Liver (tissue), 3 donors: Measurements from ENCODE around the gene ALG12.

Experiments
- FOXA1 ChIP-seq: IDR thresholded peaks from 2 replicates; pipeline ENCODE4 v1.6.1; 2016; ENCODE audit warnings: antibody characterized with exemption
- GABPA ChIP-seq, 2 donors: IDR thresholded peaks in 1 of 2; conservative IDR thresholded peaks in 1 of 2; 2 replicates each; pipeline ENCODE4 v1.6.1; 2016; ENCODE audit warnings: antibody characterized with exemption in 2 of 2, mild to moderate bottlenecking in 1 of 2, moderate library complexity in 1 of 2
- JUND ChIP-seq, 2 donors: IDR thresholded peaks; 2 replicates each; pipeline ENCODE4 v1.6.1; 2016; ENCODE audit warnings: antibody characterized with exemption in 2 of 2
- RAD21 ChIP-seq, 2 donors: IDR thresholded peaks; 2 replicates each; pipeline ENCODE4 v1.6.1; 2016; ENCODE audit warnings: antibody characterized with exemption in 2 of 2, mild to moderate bottlenecking in 2 of 2
- RXRA ChIP-seq, 2 donors: IDR thresholded peaks; 2 replicates each; pipeline ENCODE4 v1.6.1; 2017 to 2018; ENCODE audit warnings: antibody characterized with exemption in 2 of 2, mild to moderate bottlenecking in 1 of 2
- SP1 ChIP-seq: IDR thresholded peaks from 2 replicates; pipeline ENCODE4 v1.6.1; 2018; ENCODE audit warnings: antibody characterized with exemption, mild to moderate bottlenecking
- TAF1 ChIP-seq: conservative IDR thresholded peaks from 2 replicates; pipeline ENCODE4 v1.6.1; 2016; ENCODE audit warnings: antibody characterized with exemption, mild to moderate bottlenecking
- YY1 ChIP-seq: IDR thresholded peaks from 2 replicates; pipeline ENCODE4 v1.6.1; 2016; ENCODE audit warnings: antibody characterized with exemption, mild to moderate bottlenecking
- TF ChIP-seq, protein P1 (sequence below): fragments of 150-350 bp; IDR thresholded peaks from 2 replicates; pipeline ENCODE4 v1.5.1; 2017; ENCODE audit warnings: improper control_type of control experiment, low read depth, low read length; ENCODE audit not compliant: missing input control
- TF ChIP-seq, protein P2 (sequence below): IDR thresholded peaks from 2 replicates; pipeline ENCODE4 v1.6.1; 2016; ENCODE audit warnings: antibody characterized with exemption
- TF ChIP-seq, protein P3 (sequence below): IDR thresholded peaks from 2 replicates; pipeline ENCODE4 v1.6.1; 2016; ENCODE audit warnings: antibody characterized with exemption
- TF ChIP-seq, protein P4 (sequence below): IDR thresholded peaks from 2 replicates; pipeline ENCODE4 v1.6.1; 2016; ENCODE audit warnings: antibody characterized with exemption, mild to moderate bottlenecking
- donor health status: healthy.
- donor health status: healthy.

DNA sequence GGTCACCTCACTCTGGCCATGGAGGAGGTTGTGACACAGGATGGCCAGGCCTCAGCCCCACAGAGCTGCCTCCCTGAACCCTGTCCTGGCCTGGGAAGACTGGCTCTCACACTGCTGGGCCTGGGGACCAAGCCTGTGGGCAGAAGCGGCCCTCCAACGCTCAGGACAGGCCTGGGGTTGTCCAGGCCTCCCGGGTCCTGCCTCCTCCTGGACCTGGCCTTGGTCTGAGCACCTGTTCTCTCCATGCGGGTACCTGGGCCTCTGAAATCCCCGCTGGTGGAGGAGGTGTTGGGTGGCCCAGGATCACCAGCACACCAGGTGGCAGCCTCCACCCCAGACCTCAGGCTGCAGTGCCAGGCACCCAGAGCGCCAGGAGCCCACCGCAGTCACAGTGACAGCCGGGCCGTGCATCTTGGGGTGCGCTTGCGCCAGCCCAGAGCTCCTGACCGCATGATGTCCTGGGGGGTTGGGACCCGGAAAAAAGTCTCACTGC, 26.2 kb upstream of the ALG12 start:
- TF ChIP-seq, protein P1, sequence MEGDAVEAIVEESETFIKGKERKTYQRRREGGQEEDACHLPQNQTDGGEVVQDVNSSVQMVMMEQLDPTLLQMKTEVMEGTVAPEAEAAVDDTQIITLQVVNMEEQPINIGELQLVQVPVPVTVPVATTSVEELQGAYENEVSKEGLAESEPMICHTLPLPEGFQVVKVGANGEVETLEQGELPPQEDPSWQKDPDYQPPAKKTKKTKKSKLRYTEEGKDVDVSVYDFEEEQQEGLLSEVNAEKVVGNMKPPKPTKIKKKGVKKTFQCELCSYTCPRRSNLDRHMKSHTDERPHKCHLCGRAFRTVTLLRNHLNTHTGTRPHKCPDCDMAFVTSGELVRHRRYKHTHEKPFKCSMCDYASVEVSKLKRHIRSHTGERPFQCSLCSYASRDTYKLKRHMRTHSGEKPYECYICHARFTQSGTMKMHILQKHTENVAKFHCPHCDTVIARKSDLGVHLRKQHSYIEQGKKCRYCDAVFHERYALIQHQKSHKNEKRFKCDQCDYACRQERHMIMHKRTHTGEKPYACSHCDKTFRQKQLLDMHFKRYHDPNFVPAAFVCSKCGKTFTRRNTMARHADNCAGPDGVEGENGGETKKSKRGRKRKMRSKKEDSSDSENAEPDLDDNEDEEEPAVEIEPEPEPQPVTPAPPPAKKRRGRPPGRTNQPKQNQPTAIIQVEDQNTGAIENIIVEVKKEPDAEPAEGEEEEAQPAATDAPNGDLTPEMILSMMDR, result no peak
- no peak for TF ChIP-seq GABPA (IDR thresholded peaks at IDR 0.05 in 1 of 2, conservative IDR thresholded peaks at IDR 0.05 in 1 of 2)
- no peak for TF ChIP-seq RAD21 (IDR thresholded peaks at IDR 0.05)
- TF ChIP-seq, protein P2, sequence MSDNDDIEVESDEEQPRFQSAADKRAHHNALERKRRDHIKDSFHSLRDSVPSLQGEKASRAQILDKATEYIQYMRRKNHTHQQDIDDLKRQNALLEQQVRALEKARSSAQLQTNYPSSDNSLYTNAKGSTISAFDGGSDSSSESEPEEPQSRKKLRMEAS, result no peak
- TF ChIP-seq YY1, result no peak
- TF ChIP-seq, protein P3, sequence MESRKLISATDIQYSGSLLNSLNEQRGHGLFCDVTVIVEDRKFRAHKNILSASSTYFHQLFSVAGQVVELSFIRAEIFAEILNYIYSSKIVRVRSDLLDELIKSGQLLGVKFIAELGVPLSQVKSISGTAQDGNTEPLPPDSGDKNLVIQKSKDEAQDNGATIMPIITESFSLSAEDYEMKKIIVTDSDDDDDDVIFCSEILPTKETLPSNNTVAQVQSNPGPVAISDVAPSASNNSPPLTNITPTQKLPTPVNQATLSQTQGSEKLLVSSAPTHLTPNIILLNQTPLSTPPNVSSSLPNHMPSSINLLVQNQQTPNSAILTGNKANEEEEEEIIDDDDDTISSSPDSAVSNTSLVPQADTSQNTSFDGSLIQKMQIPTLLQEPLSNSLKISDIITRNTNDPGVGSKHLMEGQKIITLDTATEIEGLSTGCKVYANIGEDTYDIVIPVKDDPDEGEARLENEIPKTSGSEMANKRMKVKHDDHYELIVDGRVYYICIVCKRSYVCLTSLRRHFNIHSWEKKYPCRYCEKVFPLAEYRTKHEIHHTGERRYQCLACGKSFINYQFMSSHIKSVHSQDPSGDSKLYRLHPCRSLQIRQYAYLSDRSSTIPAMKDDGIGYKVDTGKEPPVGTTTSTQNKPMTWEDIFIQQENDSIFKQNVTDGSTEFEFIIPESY, result no peak
- no peak for TF ChIP-seq RXRA (IDR thresholded peaks at IDR 0.05)
- TF ChIP-seq SP1, result no peak
- TF ChIP-seq TAF1, result no peak
- no peak for TF ChIP-seq FOXA1
- TF ChIP-seq, protein P4, sequence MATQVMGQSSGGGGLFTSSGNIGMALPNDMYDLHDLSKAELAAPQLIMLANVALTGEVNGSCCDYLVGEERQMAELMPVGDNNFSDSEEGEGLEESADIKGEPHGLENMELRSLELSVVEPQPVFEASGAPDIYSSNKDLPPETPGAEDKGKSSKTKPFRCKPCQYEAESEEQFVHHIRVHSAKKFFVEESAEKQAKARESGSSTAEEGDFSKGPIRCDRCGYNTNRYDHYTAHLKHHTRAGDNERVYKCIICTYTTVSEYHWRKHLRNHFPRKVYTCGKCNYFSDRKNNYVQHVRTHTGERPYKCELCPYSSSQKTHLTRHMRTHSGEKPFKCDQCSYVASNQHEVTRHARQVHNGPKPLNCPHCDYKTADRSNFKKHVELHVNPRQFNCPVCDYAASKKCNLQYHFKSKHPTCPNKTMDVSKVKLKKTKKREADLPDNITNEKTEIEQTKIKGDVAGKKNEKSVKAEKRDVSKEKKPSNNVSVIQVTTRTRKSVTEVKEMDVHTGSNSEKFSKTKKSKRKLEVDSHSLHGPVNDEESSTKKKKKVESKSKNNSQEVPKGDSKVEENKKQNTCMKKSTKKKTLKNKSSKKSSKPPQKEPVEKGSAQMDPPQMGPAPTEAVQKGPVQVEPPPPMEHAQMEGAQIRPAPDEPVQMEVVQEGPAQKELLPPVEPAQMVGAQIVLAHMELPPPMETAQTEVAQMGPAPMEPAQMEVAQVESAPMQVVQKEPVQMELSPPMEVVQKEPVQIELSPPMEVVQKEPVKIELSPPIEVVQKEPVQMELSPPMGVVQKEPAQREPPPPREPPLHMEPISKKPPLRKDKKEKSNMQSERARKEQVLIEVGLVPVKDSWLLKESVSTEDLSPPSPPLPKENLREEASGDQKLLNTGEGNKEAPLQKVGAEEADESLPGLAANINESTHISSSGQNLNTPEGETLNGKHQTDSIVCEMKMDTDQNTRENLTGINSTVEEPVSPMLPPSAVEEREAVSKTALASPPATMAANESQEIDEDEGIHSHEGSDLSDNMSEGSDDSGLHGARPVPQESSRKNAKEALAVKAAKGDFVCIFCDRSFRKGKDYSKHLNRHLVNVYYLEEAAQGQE, result no peak
- no peak for TF ChIP-seq JUND (IDR thresholded peaks at IDR 0.05)
